GM12865 (cell line): ENCODE results near the gene RIN3.

ENCODE experiments used
- DNase-seq: peaks from one replicate; pipeline ENCODE4 v3.0.0; 2010; ENCODE audit warnings: low read depth
- H3K4me3 ChIP-seq: 2 replicates; pipeline ENCODE4 v1.5.1; 2011; ENCODE audit warnings: mild to moderate bottlenecking, low read depth, low read length, control low read depth
- TF ChIP-seq, protein P1 (sequence below): IDR thresholded peaks from 2 replicates; pipeline ENCODE4 v1.5.1; 2011; ENCODE audit warnings: low read length, control low read depth, low read depth, inconsistent platforms; ENCODE audit not compliant: insufficient read depth; ENCODE audit errors: missing control alignments

The RIN3 gene

DNA sequence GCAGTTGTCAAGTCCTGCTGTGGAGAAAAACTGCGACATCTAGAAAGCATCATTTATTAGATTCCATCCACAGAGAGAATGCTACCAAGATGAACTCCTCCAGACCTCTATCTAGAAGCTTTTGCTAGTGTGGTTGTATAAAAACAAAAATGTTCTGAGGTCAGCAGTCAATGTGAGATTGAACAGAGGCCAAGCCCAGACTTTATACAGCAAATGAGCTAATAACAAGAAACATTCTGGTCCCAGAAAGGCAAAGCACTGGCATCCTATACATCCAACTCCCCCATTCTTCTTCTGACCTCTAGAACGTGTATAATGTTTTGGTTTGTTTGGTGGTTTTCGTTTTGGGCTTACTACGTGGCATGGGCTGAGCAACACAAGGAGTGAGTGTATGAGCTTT is 26.7 kb upstream of the RIN3 start:
- no peak for DNase-seq
- TF ChIP-seq, protein P1, sequence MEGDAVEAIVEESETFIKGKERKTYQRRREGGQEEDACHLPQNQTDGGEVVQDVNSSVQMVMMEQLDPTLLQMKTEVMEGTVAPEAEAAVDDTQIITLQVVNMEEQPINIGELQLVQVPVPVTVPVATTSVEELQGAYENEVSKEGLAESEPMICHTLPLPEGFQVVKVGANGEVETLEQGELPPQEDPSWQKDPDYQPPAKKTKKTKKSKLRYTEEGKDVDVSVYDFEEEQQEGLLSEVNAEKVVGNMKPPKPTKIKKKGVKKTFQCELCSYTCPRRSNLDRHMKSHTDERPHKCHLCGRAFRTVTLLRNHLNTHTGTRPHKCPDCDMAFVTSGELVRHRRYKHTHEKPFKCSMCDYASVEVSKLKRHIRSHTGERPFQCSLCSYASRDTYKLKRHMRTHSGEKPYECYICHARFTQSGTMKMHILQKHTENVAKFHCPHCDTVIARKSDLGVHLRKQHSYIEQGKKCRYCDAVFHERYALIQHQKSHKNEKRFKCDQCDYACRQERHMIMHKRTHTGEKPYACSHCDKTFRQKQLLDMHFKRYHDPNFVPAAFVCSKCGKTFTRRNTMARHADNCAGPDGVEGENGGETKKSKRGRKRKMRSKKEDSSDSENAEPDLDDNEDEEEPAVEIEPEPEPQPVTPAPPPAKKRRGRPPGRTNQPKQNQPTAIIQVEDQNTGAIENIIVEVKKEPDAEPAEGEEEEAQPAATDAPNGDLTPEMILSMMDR, result no peak
- H3K4me3 ChIP-seq, result no peak overlapping the region

DNA sequence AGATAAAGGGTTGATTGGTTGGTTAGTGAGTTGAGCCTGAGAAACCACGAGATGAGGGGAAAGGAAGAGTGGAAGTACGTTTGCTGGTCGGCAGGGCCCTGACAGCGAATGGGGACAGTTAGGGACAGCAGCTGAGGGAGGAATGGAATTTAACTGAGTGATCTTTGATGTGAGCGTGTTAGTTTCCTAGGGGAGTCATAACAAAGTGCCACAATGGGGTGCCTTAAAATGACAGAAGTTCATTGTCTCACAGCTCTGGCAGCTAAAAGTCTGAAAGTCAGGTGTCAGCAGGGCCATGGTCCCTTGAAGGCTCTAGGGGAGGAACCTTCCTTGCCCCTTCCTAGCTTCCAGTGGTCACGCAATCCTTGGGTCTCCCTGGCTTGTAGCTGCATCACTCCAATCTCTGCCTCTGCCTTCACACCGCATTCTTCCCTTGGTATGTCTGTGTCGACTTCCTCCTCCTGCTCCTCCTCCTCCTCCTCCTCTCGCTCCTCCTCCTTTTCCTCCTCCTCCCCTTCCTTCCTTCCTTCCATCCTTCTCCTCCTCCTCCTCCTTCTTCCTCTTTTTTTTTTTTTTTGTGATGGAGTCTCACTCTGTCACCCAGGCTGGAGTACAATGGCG is 26.0 kb upstream of the RIN3 start:
- TF ChIP-seq, protein P1, result no peak
- H3K4me3 ChIP-seq, result no peak overlapping the region
- DNase-seq, result no peak

DNA sequence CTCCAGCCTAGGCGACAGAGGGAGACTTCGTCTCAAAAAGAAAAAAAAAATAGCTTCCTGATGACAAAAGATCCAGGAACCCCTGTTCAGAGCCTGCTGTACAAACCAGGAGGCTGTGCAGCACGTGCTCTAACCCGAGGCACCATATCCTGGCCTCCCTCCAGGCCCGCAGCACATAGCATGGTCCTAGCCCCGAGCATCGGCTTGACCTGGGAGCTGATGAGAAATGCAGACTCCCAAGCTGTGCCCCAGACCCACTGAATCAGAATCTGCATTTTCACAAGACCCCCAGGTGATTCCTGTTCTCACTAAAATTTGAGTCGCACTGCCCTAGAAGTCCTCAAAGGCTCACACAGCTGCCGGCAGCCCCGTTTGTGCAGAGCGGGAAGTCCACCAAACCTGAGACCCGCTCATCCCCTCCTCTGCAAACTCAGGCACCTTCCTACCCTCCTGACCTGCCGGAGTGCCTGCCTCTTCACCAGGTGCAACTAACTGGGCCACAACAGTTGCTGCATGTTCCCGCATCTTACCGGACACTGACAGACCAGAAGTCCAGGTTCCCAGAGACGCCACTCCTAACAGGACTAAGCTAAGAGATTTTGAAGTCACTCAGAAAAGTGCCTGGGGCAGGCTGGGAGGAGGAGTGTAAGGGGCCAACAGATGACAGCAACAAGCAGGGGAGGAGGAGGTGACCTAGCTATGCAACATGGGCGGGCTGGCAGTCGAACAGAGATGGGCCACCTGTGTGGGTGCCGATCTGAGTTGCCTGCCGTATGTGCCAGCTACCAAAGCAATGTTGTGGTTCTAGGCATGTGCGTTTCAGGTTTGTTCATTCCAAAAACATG is 24.0 kb upstream of the RIN3 start:
- H3K4me3 ChIP-seq, result no peak overlapping the region
- no peak for DNase-seq
- TF ChIP-seq, protein P1, result no peak

DNA sequence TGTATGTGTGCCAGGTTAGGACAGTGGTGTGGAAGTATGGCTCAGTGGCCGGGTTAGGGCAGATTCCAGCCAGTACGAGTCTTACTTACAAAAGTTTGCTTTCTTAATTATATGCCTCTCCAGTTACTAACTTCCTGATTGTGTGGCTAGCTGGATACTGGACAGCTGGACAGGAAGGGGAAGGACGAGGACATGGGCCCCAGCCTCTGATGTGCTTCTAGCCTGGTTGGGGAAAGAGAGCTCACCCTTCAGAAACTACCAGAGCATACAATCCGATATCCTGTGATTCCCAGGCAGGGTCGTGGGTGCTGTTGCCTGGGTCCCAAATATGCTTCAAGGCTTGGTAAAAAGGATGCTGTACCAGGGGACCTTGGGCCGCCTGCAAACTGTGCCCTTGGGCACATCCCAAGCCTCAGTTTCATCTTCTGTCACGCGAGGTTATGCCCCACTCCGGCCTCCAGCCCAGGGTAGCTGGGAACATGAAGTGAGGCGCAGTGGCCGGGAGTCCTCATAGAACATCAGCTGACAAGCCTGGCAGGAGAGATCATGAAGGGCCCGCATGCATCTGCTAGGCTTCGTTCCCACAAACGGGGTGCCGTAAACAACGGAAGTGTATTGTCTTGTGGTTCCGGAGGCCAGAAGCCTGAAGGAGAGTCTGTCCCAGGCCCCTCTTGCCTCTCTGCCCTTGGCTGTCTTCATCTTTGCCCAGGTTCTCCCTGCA is 23.2 kb upstream of the RIN3 start:
- no peak overlapping the region for H3K4me3 ChIP-seq
- DNase-seq, result no peak
- TF ChIP-seq, protein P1, result no peak

DNA sequence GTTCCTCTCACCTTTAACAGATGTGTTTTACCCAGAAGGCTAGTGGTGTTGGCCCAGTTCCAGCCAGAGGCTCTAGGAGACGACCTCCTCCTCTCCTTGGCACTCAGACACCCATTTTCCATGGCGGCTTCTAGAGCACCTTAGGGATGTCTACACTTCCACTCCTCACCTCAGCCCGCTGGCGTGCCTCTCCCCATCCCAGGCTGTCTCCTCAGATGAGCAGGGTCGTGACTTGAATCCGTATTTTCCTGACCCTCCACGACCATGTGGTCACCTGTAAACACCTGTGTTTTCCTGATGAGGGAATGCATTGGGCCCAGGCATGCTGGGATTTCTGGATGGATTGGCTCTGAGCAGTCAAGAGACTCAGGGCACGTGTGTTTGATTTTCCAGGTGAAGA is 21.8 kb upstream of the RIN3 start:
- no peak overlapping the region for H3K4me3 ChIP-seq
- DNase-seq, result no peak
- TF ChIP-seq, protein P1, result no peak

DNA sequence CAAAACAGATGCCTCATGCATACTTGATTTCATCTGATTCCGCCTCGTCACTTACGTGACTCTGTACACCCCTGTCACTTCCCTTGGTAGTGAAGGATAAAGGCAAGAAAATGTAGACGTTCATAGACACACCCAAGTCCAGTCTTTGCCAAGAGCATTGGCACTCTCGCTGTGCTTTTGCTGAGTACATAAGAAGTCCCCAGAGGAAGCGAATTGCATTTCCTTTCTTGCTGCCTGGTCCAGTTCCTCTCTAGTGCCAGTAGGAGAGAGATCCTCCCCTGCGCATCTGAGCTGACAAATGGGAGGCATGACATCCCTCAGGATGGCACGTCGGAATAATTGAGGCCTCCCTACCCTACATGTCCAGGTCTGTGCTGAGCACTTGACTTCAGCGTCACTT is 21.3 kb upstream of the RIN3 start:
- TF ChIP-seq, protein P1, result no peak
- no peak overlapping the region for H3K4me3 ChIP-seq
- DNase-seq, result no peak
